ENCODE results near the gene RPL10A. TPM values are rescaled to one million over a fixed set of nuclear protein-coding genes. Genes with fewer than 3 reads are reported as not detected.

RPL10A gene
- total and polyA plus RNA-seq, 2 of the 13 experiments (the other 11 are each of a cell fraction or from before 2014, with no cell fraction given), result 1,854 to 2,726 TPM

GRCh38 chr6:35451354-35452182 is 16.6 kb upstream of the RPL10A start:
- no peak for ATAC-seq
- H3K36me3 ChIP-seq (replicated peaks in 1 of 2; ENCODE audit: control insufficient read depth in 1 of 2, insufficient read depth in 2 of 2, low read length in 2 of 2), result peaks cover 6 to 9% of the 10 kb centered on the region in 2 experiments; a peak in 4 of 5 replicates
- H3K4me3 ChIP-seq (replicated peaks in 1 of 3; ENCODE audit: insufficient read depth in 1 of 3, low read depth in 2 of 3, low read length in 3 of 3), result peak overlapping the region; percentile 56 to 77 (median 62)
- ChIA-PET POLR2A (interaction anchor here (0.5 to 2.8 kb wide), 8 partner anchors 14 to 135 kb away, joined by 3 to 15 read pairs (median 4); partner anchors contain the start of genes PPARD and RPL10A), CTCF (ENCODE audit: low intra/inter-chr PET ratio, low total read pairs) (interaction anchor here (5.1 kb wide), 1 partner anchor 110 kb away, joined by 87 read pairs; the partner anchor contains the start of gene PPARD)
- H3K4me2 ChIP-seq (ENCODE audit: low read depth, low read length), result peak overlapping the region; percentile 82
- no peaks in the 10 kb centered on the region for H4K20me1 ChIP-seq (ENCODE audit: insufficient read depth, low read length)
- peaks cover 3 to 22% of the 10 kb centered on the region in 2 experiments; a peak in 2 of 5 replicates for H3K27me3 ChIP-seq (ENCODE audit: control insufficient read depth in 1 of 2, insufficient read depth in 2 of 2, low read length in 2 of 2)
- FAIRE-seq, result no peak
- no peaks in the 10 kb centered on the region for H3K79me2 ChIP-seq (ENCODE audit: insufficient read depth, low read length)
- WGBS (ENCODE audit: low lambda C conversion rate), result 11% methylated on average over 20 of the region's 20 CpGs
- peaks cover 49% of the 10 kb centered on the region for H3K4me1 ChIP-seq (ENCODE audit: insufficient read depth, low read length)
- no peak overlapping the region for H3K27ac ChIP-seq (ENCODE audit: extremely low read length, insufficient read depth, low read length)
- no peak for DNase-seq (ENCODE audit: low spot score)
- in situ Hi-C loops (cut with HindIII; ENCODE audit: extremely low pct_ligation_motif_present, low pct_unique_long_range_greater_than_20kb), result loop anchor here (5.0 kb wide), 1 partner anchor 109 kb away; the partner anchor contains the start of gene PPARD
- intact Hi-C loops (cut with micrococcal nuclease; ENCODE audit: unreplicated experiment), result loop anchor here (1.0 kb wide), 1 partner anchor 17 kb away; the partner anchor contains the start of gene RPL10A
- H3K9ac ChIP-seq (ENCODE audit: insufficient read depth, low read depth, low read length), result peak overlapping the region; percentile 38; the same call in 1 of the 2 replicates
- no TSS peak for BruUV-seq (replicated peaks)
- no peaks in the 10 kb centered on the region for H3K9me3 ChIP-seq (ENCODE audit: low read length)
- peak overlapping the region; percentile 82 for H2AFZ ChIP-seq (ENCODE audit: low read length)
- 0 out of 2 replicates have a peak, but pooled peaks have one; percentile 5 for TF ChIP-seq ZKSCAN5 (CRISPR knock-in tag; IDR thresholded peaks at IDR 0.05)
- TF ChIP-seq, protein P1, sequence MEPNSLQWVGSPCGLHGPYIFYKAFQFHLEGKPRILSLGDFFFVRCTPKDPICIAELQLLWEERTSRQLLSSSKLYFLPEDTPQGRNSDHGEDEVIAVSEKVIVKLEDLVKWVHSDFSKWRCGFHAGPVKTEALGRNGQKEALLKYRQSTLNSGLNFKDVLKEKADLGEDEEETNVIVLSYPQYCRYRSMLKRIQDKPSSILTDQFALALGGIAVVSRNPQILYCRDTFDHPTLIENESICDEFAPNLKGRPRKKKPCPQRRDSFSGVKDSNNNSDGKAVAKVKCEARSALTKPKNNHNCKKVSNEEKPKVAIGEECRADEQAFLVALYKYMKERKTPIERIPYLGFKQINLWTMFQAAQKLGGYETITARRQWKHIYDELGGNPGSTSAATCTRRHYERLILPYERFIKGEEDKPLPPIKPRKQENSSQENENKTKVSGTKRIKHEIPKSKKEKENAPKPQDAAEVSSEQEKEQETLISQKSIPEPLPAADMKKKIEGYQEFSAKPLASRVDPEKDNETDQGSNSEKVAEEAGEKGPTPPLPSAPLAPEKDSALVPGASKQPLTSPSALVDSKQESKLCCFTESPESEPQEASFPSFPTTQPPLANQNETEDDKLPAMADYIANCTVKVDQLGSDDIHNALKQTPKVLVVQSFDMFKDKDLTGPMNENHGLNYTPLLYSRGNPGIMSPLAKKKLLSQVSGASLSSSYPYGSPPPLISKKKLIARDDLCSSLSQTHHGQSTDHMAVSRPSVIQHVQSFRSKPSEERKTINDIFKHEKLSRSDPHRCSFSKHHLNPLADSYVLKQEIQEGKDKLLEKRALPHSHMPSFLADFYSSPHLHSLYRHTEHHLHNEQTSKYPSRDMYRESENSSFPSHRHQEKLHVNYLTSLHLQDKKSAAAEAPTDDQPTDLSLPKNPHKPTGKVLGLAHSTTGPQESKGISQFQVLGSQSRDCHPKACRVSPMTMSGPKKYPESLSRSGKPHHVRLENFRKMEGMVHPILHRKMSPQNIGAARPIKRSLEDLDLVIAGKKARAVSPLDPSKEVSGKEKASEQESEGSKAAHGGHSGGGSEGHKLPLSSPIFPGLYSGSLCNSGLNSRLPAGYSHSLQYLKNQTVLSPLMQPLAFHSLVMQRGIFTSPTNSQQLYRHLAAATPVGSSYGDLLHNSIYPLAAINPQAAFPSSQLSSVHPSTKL (CRISPR knock-in tag; IDR thresholded peaks at IDR 0.05), result no peak
- TF ChIP-seq ZFP82 (CRISPR knock-in tag; IDR thresholded peaks at IDR 0.05; ENCODE audit: borderline replicate concordance), result 0 out of 2 replicates have a peak, but pooled peaks have one; percentile 15
- TF ChIP-seq ZBTB26 (CRISPR knock-in tag; IDR thresholded peaks at IDR 0.05; ENCODE audit: borderline replicate concordance), result 0 out of 2 replicates have a peak, but pooled peaks have one; percentile 7
- peak; percentile 25 for TF ChIP-seq ZNF18 (CRISPR knock-in tag; IDR thresholded peaks at IDR 0.05; ENCODE audit: insufficient replicate concordance)
- TF ChIP-seq, protein P2, sequence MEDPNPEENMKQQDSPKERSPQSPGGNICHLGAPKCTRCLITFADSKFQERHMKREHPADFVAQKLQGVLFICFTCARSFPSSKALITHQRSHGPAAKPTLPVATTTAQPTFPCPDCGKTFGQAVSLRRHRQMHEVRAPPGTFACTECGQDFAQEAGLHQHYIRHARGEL (CRISPR knock-in tag; IDR thresholded peaks at IDR 0.05), result no peak
- 0 out of 2 replicates have a peak, but pooled peaks have one; percentile 9 for TF ChIP-seq ZNF205 (CRISPR knock-in tag; IDR thresholded peaks at IDR 0.05)
- no peak for TF ChIP-seq IRX3 (CRISPR knock-in tag; IDR thresholded peaks at IDR 0.05; ENCODE audit: borderline replicate concordance, low read depth)
- 0 out of 2 replicates have a peak, but pooled peaks have one; percentile 48 for TF ChIP-seq ZSCAN22 (CRISPR knock-in tag; IDR thresholded peaks at IDR 0.05)
- no peak for TF ChIP-seq ZNF317 (CRISPR knock-in tag; IDR thresholded peaks at IDR 0.05)
- TF ChIP-seq ZNF782 (CRISPR knock-in tag; IDR thresholded peaks at IDR 0.05; ENCODE audit: borderline replicate concordance), result no peak
- TF ChIP-seq MYPOP (CRISPR knock-in tag; IDR thresholded peaks at IDR 0.05), result peak; percentile 15; the same call in 1 of the 2 replicates
- TF ChIP-seq TMF1 (CRISPR knock-in tag; IDR thresholded peaks at IDR 0.05; ENCODE audit: low read depth), result no peak; the same call in 1 of the 2 replicates
